HL-60/S4 treated with retinoic acid at 250 ng/mL for 4 days and 3 days (cell line): ENCODE measurements around the gene PCYT1A.

Source experiments
- in situ Hi-C: fragments of 300-500 bp; cut with MboI; formaldehyde crosslinking; loops from 2 replicates; pipeline ENCODE4 v1.7.0; 2022; ENCODE audit warnings: low sequenced_read_pairs

Gene PCYT1A

DNA sequence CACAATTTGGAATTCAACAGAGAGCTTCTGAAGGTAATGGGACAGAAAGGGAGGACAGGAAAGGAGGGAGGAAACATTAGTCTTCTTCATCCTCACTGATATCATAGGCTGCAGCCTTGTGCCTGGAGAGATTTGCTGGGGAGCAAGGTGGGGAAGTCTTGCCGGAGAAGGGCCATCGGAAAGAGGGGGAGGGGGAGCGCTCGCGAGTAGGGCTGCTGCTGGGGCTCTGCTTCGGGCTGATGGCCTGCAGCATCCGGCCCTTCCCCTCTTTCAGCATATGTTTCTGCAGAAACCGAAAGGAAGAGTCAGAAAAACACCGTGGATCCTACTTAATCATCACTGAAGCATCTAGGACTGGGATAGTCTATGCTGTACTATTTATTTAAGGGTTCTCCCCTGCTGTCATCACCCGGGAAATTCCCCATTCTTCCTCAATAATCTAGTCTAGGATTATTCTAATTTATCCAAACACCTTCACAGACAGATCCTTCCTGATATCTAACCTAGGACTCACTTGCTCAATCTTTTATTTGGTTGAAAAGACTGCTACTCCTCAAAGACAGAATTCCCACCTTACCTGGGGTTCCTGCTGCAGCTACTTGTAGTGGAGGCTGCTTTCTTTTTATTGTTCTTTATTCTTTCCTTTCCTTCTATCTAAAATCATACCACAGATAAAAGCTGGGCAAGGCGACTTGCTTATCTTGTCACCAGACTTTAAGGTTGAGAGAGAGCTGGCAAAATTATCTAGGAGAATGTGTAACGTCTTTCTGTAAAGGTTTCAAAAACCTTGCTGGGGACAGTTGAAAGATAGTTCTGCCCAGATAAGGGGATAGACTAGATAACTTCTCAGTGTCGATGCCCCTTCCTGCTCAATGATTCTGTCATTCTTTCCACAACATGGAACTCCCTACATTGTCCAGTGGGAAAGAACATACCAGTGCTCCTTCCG, 48.6 kb downstream of the PCYT1A start:
- in situ Hi-C loops = no loop called here

DNA sequence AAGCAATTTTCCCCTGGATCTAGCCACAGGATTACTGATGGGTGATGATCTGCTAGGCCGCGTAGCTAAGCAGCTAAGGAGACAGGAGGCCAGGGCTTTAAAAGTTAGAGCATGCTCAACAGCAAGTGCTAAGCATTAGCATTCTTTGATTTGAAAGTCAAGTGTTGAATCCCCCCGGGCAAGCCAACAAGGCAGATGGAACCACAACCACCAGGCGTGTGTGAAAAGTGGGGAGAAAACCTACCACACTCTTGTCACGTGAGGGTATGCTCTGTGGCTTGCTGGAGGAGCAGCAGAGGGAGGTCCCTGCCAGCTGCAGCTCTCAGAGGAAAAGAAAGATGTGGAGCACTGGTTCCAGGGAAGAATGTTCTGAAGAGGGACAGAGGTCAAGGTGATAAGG, 50.3 kb downstream of the PCYT1A start:
- in situ Hi-C loops = no loop called here

DNA sequence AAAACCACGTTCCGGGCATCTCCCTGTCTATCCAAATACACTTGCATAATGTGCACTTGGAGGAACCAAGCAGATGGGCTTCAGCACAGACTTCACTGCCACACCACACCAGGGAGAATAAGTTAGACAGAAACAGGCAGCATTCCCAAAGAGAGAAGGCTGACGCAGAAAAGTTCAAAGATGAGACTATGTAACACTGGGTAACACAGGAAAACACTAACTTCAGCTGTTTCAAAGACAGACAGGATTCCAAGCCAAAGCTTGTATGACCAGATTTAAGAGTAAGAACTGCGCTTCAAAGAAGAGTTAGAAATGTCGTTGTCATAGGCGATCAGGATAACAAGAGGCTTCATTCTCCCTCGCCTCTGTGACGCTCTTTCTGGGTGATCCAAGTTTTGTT, 51.3 kb downstream of the PCYT1A start:
- in situ Hi-C loops = no loop called here

DNA sequence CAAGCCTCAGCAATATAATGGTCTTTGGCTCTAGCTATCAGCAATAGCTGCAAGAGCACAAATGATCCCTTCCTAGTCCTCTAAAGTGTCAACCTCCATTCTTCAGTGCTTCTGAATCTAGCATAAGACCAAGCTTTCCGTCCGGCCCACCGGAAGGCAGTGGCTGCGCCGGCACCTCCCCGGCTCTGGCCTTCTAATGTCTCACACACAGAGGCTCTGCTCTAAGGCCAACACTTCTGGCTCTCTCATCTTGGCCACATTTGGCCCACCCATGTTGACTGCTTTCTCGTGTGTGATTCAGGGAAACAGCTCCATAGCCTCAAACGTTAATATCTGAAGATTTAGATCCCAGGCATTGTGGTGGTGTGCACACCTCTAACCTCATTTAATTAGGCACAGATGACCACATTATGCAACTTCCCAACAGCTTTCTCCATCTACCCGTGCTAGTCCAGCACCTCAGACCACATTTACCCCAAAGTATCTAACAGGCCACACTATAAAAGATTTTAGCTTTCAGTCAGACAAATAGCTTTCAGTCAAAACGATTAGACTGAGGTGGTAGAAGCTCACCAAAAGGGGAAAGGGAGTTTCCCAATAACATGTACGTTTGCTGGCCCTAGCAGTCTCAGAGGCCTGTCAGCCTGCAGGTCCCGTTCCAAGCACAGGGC, 51.9 kb downstream of the PCYT1A start:
- in situ Hi-C loops = no loop called here

DNA sequence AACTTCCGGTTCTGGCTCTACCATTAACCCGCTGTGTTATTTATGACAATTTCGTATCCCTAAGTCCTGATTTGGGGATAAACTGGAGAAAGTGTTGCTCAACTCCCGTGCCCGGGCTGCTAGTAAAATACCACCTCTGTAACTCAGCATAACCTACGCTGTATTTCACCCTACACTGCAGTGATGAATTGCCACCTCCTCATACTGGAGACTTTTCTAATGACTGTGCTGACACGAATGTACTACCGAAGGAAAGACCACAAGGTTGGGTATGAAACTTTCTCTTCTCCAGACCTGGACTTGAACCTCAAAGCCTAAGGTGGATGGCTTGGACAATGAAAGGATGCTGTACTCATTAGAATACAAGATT, 54.7 kb downstream of the PCYT1A start:
- in situ Hi-C loops = no loop called here

DNA sequence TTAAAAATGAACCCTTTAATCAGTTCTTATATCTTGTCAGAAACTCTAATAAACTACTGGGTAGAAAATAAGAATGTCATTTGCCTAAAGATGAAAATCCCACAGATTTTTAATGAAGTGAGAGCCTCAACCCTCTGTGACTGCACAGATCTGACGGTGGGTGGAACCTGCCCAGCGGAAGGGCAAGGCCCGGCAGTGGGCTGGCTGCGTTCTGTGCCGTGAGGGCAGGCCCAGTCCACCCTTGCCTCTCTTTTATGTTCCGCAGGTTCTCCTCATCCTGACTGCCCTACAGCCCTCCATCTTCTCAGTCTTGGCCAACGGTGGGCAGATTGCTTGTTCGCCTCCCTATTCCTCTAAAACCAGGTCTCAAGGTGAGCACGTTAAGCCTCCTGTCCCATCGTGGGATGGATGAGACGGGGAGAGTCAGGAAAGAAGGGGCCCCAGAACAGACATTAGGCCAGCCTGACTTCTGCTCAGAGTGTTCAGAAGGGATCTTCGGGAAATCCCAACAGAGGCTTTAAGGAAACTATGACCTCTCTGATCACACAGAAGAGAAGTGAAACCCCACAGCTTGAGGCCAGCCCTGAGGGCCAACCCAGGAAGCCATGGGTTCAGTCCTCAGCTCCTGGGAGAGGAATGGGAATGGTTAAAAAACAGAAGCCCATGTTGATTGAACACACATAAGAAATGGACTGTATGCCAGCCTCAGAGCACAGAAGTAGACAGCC, 55.2 kb downstream of the PCYT1A start:
- in situ Hi-C loops = no loop called here

DNA sequence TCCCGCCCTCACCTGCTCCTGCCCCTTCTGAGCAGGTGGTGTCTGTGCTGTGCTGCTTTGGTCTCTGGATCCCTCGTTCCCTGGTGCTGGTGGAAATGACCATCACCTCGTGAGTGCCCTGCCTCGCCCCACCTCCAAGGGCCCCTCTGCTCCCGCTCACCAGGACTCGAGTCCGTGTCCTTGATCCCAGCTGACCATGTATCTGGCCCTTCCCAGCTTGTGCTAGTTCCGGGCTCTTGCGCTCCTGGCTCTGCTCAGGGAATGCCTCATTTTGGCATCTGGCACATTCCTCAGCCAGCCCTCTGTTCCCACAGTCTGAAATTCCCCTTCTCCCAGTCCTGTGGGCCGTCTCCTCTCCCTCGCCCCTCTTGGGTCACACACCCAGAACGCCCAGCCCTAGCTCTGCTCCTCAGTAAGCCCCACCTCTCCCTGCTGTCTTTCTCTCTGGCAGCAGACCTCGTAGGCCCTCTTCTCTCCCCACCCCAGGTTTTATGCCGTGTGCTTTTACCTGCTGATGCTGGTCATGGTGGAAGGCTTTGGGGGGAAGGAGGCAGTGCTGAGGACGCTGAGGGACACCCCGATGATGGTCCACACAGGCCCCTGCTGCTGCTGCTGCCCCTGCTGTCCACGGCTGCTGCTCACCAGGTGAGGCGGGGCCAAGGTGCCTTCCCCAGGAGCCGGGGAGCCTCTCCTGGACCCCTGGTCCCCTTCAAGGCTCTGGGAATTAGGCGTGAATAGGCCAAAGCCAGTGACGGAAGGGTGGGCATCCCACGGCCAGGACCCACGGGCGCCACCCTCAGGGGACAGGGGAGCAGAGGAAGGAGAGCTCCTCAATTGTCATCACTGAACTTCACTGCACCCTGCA, 59.7 kb downstream of the PCYT1A start:
- in situ Hi-C loops = no loop called here

DNA sequence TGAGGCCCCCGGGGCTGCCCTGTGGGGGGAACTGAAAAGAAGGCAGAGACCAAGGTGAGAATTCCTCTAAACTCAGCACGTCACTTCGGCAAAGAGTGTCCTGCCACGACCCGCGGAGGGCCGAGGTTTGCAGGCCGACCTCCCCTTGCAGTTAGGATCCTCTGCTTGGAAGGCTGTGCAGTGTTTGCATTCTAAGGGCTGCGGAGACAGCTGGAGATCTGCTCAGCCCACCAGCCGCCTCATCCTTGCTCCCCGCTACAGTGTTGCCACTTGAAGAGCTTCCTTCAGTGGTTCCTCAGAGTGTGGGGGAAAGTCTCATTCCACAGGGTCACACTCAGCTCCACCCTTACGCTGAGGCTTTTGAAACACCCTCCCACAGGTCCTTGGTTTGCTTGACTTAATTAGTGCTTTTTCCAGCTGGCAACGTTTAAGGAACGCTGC, 60.4 kb downstream of the PCYT1A start:
- in situ Hi-C loops = no loop called here

DNA sequence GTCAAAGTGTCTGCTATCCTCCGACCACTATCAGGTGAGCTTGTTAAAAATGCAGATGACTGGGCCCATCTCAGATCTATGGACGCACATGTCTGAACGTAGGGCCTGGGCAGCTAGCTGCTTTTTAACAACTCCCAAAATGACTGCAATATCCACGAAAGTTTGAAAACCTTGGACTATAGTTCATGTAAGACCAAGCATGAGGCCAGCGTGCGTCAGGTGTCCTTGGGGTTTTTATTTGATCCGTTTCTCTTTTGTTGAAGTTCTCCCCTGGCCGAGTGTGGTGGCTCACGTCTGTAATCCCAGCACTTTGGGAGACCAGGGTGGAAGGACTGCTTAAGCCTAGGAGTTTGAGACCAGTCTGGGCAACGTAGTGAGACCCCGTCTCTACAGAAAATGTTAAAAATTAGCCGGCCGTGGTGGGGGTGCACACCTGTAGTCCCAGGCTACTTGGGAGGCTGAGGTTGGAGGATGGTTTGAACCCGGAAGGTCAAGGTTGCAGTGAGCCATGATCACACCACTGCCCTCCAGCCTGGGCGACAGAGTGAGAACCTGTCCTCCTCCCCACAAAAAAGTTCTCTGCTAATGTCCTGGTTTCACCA, 61.7 kb downstream of the PCYT1A start:
- in situ Hi-C loops = no loop called here

DNA sequence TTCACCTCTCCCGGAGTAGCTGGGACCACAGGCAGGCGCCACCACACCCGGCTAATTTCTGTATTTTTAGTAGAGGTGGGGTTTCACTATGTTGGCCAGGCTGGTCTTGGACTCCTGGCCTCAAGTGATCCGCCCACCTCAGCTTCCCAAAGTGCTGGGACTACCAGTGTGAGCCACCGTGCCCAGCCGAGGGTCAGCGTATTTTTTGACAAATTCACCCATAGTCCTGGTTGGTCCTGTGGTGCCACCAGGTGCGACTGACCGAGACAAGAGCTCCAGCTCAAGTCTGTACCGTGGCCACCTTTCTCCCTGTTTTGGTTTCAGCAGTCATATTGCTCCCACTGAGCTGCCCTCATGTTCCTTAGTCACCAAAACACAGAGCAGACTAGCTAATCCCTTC, 62.4 kb downstream of the PCYT1A start:
- in situ Hi-C loops = no loop called here

DNA sequence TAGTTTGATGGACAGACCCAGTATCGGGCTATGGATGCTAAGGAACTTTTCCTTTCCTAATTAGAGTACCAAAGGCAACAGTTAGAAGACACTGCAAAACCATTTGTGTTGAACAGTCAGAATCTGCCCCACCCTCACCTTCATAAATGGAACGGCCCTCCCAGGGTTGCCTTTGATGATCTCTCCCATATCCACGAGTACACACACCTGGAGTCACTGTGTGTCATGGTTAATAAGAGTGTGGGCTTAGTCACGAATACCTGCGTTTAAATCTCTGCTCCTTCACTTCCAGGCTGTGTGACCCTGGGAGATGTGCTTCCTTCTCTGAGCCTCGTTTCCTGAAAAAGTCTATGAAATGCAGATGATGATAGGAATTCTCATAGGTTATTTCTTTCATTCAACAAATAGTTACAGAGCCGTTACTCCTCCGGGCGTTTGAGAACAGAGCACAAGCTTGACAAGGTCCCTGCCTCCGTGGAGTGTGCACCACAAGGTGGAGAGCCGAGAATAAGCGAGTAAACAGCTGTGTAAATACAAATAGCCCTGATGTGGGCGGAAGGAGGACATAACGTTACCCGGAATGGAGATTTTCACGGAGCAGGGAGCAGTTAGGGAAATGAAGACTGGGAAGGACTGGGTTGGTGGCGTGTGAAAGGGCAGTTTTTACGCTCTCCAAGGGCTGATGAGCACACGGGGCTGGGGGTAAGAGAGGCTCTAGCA, 64.5 kb downstream of the PCYT1A start:
- in situ Hi-C loops = no loop called here

DNA sequence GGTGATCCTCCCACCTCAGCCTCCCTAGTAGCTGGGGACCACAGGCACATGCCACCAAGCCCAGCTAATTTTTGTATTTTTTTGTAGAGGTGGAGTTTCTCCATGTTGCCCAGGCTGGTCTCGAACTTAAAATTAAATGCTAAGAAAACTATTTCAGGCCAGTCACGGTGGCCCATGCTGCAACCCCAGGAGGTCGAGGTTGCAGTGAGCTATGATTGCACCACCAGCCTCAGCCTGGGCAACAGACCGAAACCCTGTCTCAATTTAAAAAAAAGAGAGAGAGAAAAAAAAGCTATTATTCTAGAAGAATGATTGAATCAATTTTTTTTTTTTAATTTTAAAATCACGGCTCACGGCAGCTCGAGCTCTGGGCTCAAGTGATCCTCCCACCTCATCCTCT, 66.5 kb downstream of the PCYT1A start:
- in situ Hi-C loops = no loop called here

DNA sequence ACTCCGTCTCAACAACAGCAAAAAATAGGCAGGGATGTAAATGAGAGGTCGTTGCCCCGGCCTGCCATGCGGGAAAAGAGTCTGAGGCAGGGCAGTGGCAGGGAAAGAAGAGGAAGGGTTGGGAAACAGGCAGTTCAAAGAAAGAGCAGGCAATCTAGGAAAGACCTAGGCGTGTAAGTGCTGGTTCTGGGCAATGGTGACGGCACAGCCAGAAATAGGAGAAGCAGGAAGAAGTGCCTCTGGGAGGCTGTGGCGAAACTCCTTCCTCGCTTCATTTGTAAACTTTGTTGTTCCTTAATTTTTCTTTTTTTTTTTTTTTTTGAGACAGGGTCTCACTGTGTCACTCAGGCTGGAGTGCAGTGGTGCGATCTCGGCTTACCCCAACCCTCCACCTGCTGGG, 66.9 kb downstream of the PCYT1A start:
- in situ Hi-C loops = no loop called here

DNA sequence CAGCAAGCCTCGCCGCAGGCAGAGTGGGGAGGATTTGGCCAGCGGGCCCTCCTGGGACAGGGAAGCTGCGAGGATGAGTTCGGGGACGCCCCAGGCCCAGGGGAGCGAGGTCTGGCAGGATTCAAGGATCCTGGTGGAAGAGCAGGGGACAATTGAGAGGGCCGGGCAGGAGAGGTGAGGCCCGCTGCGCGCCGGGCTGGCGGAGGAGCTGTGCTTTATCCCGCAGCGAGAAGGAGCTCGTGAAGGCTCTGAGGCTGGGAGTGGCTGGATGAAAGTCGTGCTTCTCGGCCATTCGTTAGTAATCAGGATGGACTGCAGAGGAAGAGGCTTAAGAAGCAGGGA, 67.6 kb downstream of the PCYT1A start:
- in situ Hi-C loops = no loop called here

DNA sequence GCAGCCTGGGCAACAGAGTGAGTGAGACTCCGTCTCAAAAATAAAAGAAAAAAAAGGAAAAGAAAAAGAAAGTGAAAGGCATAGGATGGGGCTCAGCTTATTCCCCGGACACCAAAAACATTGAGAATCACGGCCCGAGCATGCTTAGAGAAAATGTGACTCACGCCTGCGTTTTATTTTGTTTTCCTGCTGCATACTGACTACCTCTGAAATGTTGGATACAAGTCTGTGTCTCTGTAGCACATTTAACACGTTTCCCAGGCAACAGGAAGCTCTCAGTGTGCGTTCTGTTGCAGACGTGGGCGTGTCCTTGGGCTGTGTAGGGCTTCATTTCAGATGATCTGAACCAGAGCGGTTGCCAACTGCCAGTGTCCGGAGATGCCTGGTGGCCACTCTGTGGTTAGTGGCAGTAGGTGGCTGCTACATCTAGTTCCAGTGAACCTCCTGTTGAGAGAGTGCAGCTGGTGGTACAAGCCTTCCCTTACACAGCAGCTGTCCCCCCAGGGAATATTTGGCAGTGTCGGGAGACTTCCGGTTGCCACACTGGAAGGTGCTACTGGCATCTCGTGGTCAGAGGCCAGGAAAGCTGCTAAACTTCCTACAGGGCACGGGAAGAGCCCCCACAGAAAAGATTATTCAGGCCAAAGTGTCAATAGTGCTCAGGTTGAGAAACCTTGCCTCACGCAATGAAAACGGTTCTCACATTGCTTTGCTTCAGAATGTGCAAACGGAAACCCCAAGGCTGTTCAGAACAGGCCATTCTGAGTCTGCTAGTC, 68.1 kb downstream of the PCYT1A start:
- in situ Hi-C loops = no loop called here

DNA sequence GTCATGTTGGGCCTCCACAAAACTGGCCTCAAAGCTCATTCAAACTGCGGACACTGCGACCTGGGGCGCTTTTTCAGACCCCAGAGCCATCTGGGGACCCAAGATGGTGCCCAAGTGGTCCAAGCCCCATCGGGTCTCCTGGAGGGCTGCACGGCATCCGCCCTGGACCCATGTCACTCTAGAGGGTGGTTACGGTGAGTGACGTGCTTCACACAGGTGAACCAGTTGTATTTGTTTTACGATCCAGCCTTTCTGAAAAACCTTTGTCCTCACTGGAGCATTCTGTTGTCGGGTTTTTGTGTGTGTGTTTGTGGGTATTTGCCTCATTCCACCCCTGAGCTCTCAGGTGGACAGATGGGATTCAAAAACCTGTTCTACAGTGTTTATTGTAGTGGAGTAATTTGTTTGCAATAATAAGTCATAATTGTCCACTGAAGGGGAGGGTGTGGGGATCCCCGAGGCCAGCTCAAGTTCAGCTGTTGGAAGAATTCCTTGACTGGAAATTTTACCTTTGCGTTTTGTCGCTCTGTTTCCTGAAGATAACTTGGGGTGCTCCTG, 69.3 kb downstream of the PCYT1A start:
- in situ Hi-C loops = no loop called here

DNA sequence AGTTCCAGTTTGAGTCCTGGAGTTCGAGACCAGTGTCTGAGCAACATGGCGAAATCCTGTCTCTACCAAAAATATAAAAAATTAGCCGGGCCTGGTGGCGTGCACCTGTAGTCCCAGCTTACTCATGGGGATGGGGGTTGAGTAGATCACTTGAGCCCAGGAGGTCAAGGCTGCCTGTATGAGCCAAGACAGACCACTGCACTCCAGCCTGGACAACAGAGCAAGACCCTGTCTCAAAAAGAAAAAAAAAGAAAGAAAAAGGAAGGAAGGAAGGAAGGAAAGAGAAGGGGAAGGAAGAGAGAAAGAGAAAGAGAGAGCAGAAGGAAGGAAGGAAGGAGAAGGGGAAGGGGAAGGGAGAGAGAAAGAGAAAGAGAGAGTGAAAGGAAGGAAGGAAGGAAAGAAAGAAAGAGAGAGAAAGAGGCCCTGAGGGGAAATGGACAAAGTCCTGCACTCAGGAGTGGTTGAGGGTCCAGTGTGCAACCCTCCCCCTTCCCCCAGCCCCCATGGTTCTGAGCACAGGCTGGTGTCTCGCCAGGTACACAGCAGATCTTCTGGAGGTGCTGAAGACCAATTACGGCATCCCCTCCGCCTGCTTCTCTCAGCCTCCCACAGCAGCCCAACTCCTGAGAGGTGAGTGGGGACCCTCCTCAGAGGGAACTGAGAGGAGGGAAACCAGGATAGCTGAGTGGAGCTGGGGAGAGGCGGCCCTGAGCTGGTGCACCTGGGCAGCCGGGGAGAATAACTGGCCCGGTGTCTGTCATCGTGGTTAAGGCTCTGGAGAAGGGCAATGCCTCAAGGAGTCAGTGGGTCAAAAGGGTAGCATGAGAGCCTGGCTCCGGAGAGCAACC, 70.0 kb downstream of the PCYT1A start:
- in situ Hi-C loops = no loop called here

DNA sequence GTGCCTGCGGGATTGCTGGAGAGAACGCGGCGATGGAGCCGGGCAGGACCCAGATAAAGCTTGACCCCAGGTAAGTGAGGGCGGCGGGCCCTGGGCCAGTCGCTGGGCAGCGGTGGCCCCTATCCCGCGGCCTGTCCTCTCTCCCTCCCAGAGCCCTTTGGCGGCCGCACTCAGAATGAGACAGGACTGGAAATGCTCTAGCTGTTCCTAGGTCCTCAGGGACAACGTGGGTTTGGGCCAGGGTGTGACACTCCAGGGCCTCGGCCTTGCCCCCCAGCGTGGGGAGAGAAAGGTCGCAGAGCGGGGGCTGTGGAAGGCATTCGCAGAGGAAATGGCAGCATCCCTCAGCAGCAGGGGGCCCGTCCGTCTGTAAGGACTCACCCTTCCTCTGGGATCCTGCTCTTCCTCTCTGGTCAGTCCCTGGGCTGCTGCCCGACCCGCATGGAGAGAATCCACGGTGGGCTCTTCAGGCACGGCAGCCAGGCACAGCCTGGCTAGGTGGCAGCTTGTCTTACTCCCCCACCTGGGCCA, 70.8 kb downstream of the PCYT1A start:
- in situ Hi-C loops = no loop called here
